ENCODE results near the gene SLCO4A1.

Gene SLCO4A1

DNA sequence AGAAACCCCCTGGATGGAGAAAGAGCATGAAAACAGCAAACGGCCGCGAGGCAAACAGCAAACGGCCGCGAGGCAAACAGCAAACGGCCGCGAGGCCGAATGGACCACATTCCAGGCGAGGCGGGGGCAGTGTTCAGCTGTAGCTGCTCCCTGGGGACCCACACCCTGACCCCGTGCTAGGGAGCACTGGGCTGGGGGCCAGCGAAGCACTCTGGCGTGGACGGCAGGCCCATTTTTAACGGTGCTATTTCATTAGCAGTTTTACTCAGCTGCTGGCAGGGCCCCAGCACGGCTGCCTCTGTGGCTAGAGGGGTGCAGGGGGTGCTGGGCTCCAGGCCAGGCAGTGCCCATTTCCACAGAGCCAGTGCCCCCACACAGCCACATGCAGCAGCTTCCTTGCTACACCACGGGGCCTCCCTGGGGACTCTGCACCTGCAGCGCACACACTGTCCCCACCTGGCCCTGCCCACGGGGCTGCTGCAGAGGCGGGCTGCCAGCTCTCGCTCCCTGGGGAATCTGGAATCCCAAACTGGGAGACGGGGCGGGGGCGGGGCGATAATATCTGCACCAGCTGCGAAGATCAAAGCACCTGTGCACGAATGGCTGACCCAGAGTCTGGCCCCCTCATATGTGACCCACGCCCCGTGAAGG is 35.6 kb upstream of the SLCO4A1 start:
- DNase-seq, result no peak

- DNase-seq, result no peak
Measured at GRCh38 chr20:62607366-62608217, 34.7 kb upstream of the SLCO4A1 start.

DNA sequence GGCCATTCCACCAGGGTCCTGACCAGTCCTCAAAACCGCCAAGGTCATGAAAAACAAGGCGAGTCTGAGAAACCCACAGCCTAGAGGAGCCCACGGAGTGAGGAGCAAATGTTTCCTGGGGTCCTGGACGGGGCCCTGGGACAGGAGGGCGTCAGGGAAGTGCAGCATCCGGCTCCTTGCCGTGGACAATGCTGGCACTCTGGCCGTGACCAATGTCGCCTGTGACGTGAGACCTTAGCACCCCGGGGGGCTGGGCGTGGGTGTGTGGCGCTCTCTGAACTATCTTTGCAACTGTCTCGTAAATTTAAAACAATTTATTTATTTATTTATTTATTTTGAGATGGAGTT is 34.1 kb upstream of the SLCO4A1 start:
- DNase-seq, result no peak

DNA sequence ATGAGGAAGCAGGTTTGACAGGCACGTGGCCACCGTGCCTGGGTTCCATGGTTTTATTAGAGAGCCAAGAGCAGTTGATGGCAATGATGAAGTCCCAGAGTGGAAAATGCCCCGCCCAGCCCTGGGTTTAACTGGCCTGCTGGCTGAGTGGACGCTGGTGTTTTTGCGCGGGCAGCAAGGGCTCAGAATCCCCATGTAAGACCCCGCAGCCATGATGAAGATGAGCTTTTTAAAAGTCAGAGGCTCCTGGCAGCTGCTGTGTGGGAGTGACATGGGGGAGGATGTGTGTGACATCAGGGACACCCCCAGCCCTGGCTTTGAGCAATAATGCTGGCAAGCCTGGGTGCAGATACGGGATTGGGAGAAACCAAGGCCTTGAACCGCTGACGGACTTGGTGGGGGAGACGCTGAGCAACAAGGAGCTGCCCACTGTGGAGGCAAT is 33.0 kb upstream of the SLCO4A1 start:
- DNase-seq, result no peak

DNA sequence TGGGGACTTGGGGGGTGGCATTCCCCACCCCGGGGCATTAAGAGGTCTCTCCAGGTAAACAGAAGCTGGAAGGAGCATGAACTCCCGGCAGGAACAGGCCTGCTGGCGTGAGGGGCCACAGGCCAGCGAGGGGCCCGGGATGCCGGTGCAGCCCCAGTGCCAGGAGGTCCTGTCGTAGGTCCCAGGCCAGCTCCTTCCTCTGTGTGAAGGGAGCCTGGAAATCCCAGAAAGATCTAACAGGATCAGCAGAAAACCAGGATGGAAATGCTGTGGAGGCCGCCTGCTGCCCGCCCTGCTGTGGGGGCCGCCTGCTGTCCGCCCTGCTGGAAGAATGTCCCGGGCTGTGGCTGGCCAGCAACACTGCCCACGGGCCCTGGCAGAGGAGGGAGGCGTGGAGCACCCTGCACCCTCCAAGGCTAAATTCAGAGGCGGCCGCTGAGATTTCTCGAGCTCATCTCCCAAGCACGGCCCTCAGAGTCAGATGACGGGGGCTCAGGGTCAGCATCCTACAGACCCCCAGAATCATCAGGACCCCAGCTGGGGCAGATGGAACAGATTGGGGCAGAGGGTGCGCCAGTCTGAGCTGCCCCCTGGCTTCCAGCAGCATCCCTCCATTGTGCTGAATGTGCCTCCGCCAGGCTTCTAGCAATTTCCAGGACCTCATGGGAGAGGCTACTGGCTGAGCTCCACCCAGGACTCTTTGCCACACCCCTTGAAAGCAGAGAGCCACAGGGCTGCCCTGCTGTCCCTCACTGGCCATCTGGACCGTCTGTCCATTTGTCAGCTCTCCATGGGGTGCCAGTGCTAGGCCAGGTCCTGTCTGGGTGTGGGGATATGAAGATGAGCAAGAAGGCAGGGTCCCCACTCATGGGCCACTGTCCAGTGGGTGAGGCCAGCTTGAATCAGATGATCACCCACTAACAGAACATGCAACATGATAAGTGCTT is 32.2 kb upstream of the SLCO4A1 start:
- no peak for DNase-seq

DNA sequence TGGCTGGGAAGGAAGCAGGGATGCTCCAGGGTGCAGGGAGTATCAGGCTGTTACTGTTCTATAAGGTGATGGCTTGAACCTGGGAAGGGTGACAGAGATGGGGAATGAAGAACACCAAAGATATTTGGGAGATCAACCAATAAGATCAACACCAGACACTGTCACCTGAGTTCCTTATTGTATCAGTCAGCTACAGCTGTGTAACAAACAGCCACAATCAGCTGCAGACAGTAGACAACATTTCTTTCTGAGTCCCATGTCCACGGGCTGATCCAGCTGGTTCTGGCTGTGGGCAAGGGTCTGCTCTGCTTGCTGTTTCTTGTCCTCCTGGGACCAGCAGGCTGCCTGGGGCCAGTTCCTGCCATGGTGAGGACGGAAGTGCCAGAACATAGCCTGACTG is 31.3 kb upstream of the SLCO4A1 start:
- DNase-seq, result no peak

DNA sequence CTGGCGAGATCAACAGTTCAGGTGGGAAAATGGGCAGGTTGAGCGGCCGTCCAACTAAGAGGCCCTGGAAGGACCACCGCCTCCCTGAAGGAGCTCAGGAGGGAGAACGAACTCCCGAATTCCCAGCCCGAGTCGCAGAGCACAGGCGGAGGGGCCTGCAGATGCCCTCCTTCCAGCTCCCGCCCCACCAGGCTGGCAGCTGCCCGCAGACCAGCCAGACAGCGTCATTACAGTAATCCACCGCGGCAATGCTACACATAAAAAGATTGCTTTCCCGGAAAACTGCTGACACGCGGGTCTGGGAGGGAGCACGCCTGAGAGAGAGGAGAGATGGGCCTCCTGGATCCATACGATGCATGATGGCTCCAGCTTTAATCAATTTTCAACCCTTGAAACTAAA is 30.5 kb upstream of the SLCO4A1 start:
- no peak for DNase-seq

- no peak for DNase-seq
Measured at GRCh38 chr20:62614085-62614960, 28.0 kb upstream of the SLCO4A1 start.

DNA sequence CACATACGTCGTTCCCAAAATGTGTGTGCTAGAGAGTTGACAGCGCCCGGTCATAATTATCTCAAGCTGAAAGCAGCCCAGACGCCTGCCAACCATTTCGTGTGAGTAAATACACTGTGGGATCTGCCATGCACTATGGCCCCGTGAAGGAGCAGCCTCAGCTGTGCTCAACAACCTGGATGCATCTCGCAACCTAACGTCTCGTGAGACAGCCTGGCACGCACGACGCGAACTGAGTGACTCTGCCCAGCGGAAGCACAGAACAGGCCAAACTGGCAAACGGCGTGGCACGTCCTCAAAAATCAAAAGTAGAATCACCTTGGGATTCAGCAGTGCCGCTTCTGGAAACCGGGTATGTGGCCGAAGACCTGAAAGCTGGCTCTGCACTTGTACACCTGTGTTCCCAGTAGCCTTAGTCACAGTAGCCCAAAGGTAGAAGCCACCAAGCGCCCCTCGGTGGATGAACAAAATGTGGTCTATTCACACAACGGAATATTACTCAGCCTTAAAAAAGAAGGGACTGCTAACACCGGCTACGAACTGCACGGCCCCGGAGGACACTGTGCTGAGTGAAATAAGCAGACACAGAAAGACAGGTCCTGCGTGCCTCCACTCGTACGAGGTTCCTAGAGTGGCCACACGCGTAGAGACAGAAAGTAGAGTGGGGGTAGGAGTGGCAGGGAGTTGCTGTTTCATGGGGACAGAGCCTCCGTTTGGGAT is 27.2 kb upstream of the SLCO4A1 start:
- DNase-seq, result no peak

GRCh38 chr20:62615750-62616251 is 26.5 kb upstream of the SLCO4A1 start:
- DNase-seq, result no peak

DNA sequence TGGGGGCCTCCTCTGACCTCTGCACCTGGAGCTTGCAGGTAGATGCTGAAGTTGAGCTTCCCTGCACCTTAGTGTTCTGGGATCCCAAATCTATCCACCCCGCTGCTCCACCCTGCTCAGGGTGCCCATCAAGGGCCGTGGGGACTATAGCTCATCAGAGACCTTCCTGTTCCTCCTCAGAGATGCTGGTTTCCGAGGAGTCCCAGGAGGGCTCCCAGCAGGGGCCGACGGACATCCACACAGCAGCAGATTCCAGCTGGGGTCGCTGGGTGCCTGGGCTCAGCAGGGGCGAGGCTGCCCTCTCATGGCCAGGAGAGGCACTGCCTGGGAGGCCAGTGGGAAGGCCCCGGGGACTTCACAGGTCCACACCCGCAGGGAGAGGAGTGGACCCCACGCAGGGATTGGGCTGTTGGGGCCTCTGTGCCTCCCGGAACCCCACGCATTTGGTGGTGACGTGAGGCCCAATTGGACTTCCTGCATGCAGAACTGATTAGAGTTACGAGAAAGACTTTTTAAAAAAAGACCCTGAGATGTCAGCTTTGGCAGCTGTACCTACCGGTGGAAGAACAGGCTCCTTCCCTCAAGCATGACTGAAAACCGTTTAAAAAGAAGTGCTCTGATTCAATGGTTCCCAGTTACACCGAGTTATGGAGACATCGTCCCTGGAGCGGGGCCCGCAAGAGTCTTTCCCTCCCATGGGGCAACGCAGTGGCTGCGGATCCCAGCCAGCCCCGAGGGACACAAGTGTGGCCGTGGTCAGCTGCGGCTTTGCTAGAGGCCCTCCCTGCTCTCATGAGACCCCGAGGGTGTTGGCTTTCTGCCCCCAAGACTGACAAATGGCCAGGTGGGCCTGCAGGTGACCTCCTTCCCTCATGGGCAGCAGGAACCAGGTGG is 25.3 kb upstream of the SLCO4A1 start:
- peak; percentile 86 for DNase-seq

- peak; percentile 77 for DNase-seq
Measured at GRCh38 chr20:62617711-62618483, 24.4 kb upstream of the SLCO4A1 start.

- DNase-seq, result peak; percentile 77
Measured at GRCh38 chr20:62618611-62619529, 23.4 kb upstream of the SLCO4A1 start.

- DNase-seq, result no peak
Measured at GRCh38 chr20:62620625-62621024, 21.7 kb upstream of the SLCO4A1 start.

DNA sequence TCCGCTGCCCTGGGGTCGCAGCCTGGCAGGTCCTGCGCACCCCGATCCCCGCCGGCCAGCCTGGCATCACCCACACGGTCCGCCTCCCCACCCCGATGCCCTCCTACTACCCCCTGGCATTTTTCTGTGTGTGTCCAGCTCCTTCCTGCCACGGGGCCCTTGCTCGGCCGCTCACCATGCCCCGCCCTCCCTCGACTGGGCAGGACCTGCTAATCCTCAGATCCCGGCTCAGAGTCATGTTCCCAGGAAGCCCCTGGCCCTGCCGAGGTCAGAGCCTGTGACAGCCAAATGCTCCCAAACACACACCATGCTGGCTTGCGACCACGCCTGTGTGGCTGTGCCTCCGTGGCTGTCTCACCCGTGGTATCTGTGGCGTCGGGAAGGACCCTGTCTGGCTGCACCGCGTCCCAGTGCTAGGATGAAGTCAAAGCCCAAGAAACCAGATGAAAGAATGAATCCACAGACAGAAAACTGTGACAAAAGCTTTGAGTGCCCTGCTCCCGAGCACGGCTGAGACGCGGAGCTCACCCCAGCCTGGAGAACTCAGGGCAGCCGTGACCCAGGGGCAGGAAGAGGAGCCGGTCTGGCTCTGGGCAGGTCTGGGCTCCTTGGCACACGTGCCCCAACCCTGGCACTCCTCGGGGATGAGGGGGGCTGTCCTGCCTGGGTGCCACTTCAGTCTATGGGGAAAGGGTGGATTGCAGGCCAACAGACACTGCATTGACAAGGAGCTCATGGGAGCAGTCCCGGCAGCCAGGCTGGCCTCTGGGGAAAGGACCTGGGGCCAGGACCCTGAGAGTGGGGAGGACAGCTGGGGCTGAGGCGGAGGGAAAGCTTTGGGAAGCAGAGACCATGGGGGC is 20.8 kb upstream of the SLCO4A1 start:
- DNase-seq, result no peak

- no peak for DNase-seq
Measured at GRCh38 chr20:62622178-62622876, 20.0 kb upstream of the SLCO4A1 start.
